Measurements from ENCODE around the gene EDN2.

EDN2 gene

GRCh38 chr1:41517062-41517438, 32.6 kb upstream of the EDN2 start:
- DNase-seq (ENCODE audit: low read depth): no peak

- DNase-seq (ENCODE audit: low read depth): peak; percentile 53
Measured at GRCh38 chr1:41516168-41517061, 31.9 kb upstream of the EDN2 start.

GRCh38 chr1:41515778-41516167, 31.3 kb upstream of the EDN2 start:
- DNase-seq (ENCODE audit: low read depth): no peak

- DNase-seq (ENCODE audit: low read depth): no peak
Measured at GRCh38 chr1:41515131-41515678, 30.7 kb upstream of the EDN2 start.

- DNase-seq (ENCODE audit: low read depth): no peak
Measured at GRCh38 chr1:41514381-41514780, 29.9 kb upstream of the EDN2 start.

GRCh38 chr1:41513383-41513735, 28.9 kb upstream of the EDN2 start:
- no peak for DNase-seq (ENCODE audit: low read depth)

GRCh38 chr1:41512701-41513382, 28.4 kb upstream of the EDN2 start:
- no peak for DNase-seq (ENCODE audit: low read depth)

- DNase-seq (ENCODE audit: low read depth): no peak
Measured at GRCh38 chr1:41511239-41511540, 26.7 kb upstream of the EDN2 start.

GRCh38 chr1:41510531-41511238, 26.2 kb upstream of the EDN2 start:
- DNase-seq (ENCODE audit: low read depth): no peak

- DNase-seq (ENCODE audit: low read depth): no peak
Measured at GRCh38 chr1:41509270-41509671, 24.8 kb upstream of the EDN2 start.

- no peak for DNase-seq (ENCODE audit: low read depth)
Measured at GRCh38 chr1:41508290-41508689, 23.8 kb upstream of the EDN2 start.

- DNase-seq (ENCODE audit: low read depth): no peak
Measured at GRCh38 chr1:41507836-41508235, 23.4 kb upstream of the EDN2 start.

- no peak for DNase-seq (ENCODE audit: low read depth)
Measured at GRCh38 chr1:41507110-41507720, 22.7 kb upstream of the EDN2 start.

- DNase-seq (ENCODE audit: low read depth): no peak
Measured at GRCh38 chr1:41504114-41505035, 19.9 kb upstream of the EDN2 start.

- no peak for DNase-seq (ENCODE audit: low read depth)
Measured at GRCh38 chr1:41503538-41504113, 19.1 kb upstream of the EDN2 start.

GRCh38 chr1:41502912-41503311, 18.4 kb upstream of the EDN2 start:
- no peak for DNase-seq (ENCODE audit: low read depth)

- DNase-seq (ENCODE audit: low read depth): no peak
Measured at GRCh38 chr1:41501581-41501980, 17.1 kb upstream of the EDN2 start.

- DNase-seq (ENCODE audit: low read depth): no peak
Measured at GRCh38 chr1:41500781-41501518, 16.5 kb upstream of the EDN2 start.

GRCh38 chr1:41500378-41500777, 15.9 kb upstream of the EDN2 start:
- no peak for DNase-seq (ENCODE audit: low read depth)

GRCh38 chr1:41499591-41499990, 15.1 kb upstream of the EDN2 start:
- DNase-seq (ENCODE audit: low read depth): no peak

Measured in activated T-helper 9 cell treated with anti-CD3 and anti-CD28 coated beads, Interleukin-2, amount 50 U/mL, for 16 hours (primary cell).